HFFc6 (cell line): ENCODE results near the gene NHEJ1. TPM values are rescaled to one million over a fixed set of nuclear protein-coding genes. Genes with fewer than 3 reads are reported as not detected.

Experiments
- DNase-seq: peaks from one replicate; pipeline ENCODE4 v3.0.0-alpha.2; 2018
- H3K27ac Mint-ChIP-seq: 2 replicates; pipeline ENCODE4 v1.8.0; 2020; ENCODE audit warnings: mild to moderate bottlenecking, mixed read lengths
- H3K27me3 Mint-ChIP-seq: 2 replicates; pipeline ENCODE4 v1.8.0; 2021; ENCODE audit warnings: mild to moderate bottlenecking, moderate library complexity, mixed read lengths; ENCODE audit not compliant: insufficient read depth
- H3K36me3 Mint-ChIP-seq: 2 replicates; pipeline ENCODE4 v1.8.0; 2021; ENCODE audit warnings: low read depth, mixed read lengths
- H3K4me1 Mint-ChIP-seq: 2 replicates; pipeline ENCODE4 v1.8.0; 2020; ENCODE audit warnings: low read depth, mixed read lengths
- H3K4me3 Mint-ChIP-seq: 2 replicates; pipeline ENCODE4 v1.8.0; 2020; ENCODE audit warnings: mild to moderate bottlenecking, moderate library complexity, mixed read lengths
- H3K9me3 Mint-ChIP-seq: 2 replicates; pipeline ENCODE4 v1.8.0; 2020; ENCODE audit warnings: mild to moderate bottlenecking, mixed read lengths
- CTCF ChIP-seq: fragments of 200-600 bp; sonication (generic); IDR thresholded peaks from 2 replicates; pipeline ENCODE4 v1.5.0; 2021; ENCODE audit warnings: antibody characterized with exemption, mild to moderate bottlenecking
- total RNA-seq, 6 experiments: library from RNA; stranded (reverse); fragmentation: NEBNext Ultra II Directional; extraction: Animal tissue kit (Norgen Biotek cat#: 25700); gene quantifications; 2 replicates in 1 of 6; 3 replicates in 5 of 6; pipeline ENCODE4 v1.2.3, GENCODE V29; 2021

NHEJ1 gene
- total RNA-seq, 6 experiments from 2014 or later: 12.0 to 16.6 (median 14.1) TPM

- DNase-seq: no peak
- no peak for TF ChIP-seq CTCF
- Mint-ChIP-seq H3K9me3 (no peaks in the 10 kb centered on the region), H3K4me3 (no peak overlapping the region), H3K27ac (no peak overlapping the region), H3K36me3 (peaks cover 38% of the 10 kb centered on the region), H3K27me3 (peaks cover 2% of the 10 kb centered on the region; the same call in 1 of the 2 replicates), H3K4me1 (peaks cover 7% of the 10 kb centered on the region)
These were observed 22.6 kb upstream of the NHEJ1 start for GRCh38 chr2:219183151-219183772.

- H3K27ac Mint-ChIP-seq: no peak overlapping the region
- H3K4me3 Mint-ChIP-seq: no peak overlapping the region
These were observed 21.9 kb upstream of the NHEJ1 start for GRCh38 chr2:219182331-219183150.

GRCh38 chr2:219181531-219181930, 20.9 kb upstream of the NHEJ1 start:
- Mint-ChIP-seq H3K4me1 (peaks cover 15% of the 10 kb centered on the region), H3K4me3 (no peak overlapping the region), H3K27me3 (peaks cover 2% of the 10 kb centered on the region; the same call in 1 of the 2 replicates), H3K9me3 (no peaks in the 10 kb centered on the region), H3K36me3 (peaks cover 38% of the 10 kb centered on the region), H3K27ac (no peak overlapping the region)
- DNase-seq: no peak
- no peak for TF ChIP-seq CTCF

More at GRCh38 chr2:219182331-219183150, 21.9 kb upstream of the NHEJ1 start:
- Mint-ChIP-seq H3K4me1 (peaks cover 9% of the 10 kb centered on the region), H3K36me3 (peaks cover 38% of the 10 kb centered on the region), H3K9me3 (no peaks in the 10 kb centered on the region), H3K27me3 (peaks cover 2% of the 10 kb centered on the region; the same call in 1 of the 2 replicates)
- no peak for DNase-seq
- TF ChIP-seq CTCF: no peak

GRCh38 chr2:219180961-219181360, 20.3 kb upstream of the NHEJ1 start:
- peaks cover 17% of the 10 kb centered on the region for H3K4me1 Mint-ChIP-seq
- DNase-seq: no peak
- no peak overlapping the region for H3K4me3 Mint-ChIP-seq
- H3K9me3 Mint-ChIP-seq: no peaks in the 10 kb centered on the region
- peaks cover 37% of the 10 kb centered on the region for H3K36me3 Mint-ChIP-seq
- no peak overlapping the region for H3K27ac Mint-ChIP-seq
- TF ChIP-seq CTCF: no peak
- H3K27me3 Mint-ChIP-seq: peaks cover 2% of the 10 kb centered on the region; the same call in 1 of the 2 replicates

- no peak overlapping the region for H3K27ac Mint-ChIP-seq
- no peak for DNase-seq
- H3K36me3 Mint-ChIP-seq: peaks cover 26% of the 10 kb centered on the region
- H3K27me3 Mint-ChIP-seq: peaks cover 2% of the 10 kb centered on the region; the same call in 1 of the 2 replicates
- TF ChIP-seq CTCF: no peak
- H3K4me1 Mint-ChIP-seq: peaks cover 27% of the 10 kb centered on the region
- no peaks in the 10 kb centered on the region for H3K9me3 Mint-ChIP-seq
- H3K4me3 Mint-ChIP-seq: peak overlapping the region; percentile 94
These were observed 19.2 kb upstream of the NHEJ1 start for GRCh38 chr2:219179601-219180465.
